Liver (tissue), 9 donors: ENCODE results near the gene TTC28. TPM values are rescaled to one million over a fixed set of nuclear protein-coding genes. Genes with fewer than 3 reads are reported as not detected.

ENCODE experiments used
- DNase-seq: peaks from one replicate; pipeline ENCODE4 v3.0.0-alpha.2; 2017; ENCODE audit warnings: low spot score
- H3K27ac ChIP-seq, 2 donors: one replicate each; pipeline ENCODE4 v1.7.0; 2013; ENCODE audit warnings: inconsistent platforms in 2 of 2, low read length in 2 of 2, control low read depth in 1 of 2, low read depth in 1 of 2, mild to moderate bottlenecking in 1 of 2
- H3K27me3 ChIP-seq, 4 donors: one replicate each; pipeline versions ENCODE4 v1.6.1 to v1.7.0; 2013; ENCODE audit warnings: low read length in 3 of 4, inconsistent platforms in 1 of 4, mild to moderate bottlenecking in 1 of 4, moderate library complexity in 1 of 4; ENCODE audit not compliant: control insufficient read depth in 4 of 4, insufficient read depth in 4 of 4
- H3K36me3 ChIP-seq, 4 donors: one replicate each; pipeline versions ENCODE4 v1.6.1 to v1.7.0; 2013; ENCODE audit warnings: low read length in 3 of 4, mild to moderate bottlenecking in 3 of 4, low read depth in 1 of 4, moderate library complexity in 1 of 4; ENCODE audit not compliant: control insufficient read depth in 4 of 4, insufficient read depth in 3 of 4
- H3K4me1 ChIP-seq, 4 donors: one replicate each; pipeline versions ENCODE4 v1.6.1 to v1.7.0; 2013; ENCODE audit warnings: low read length in 3 of 4, mild to moderate bottlenecking in 3 of 4, moderate library complexity in 1 of 4; ENCODE audit not compliant: control insufficient read depth in 4 of 4, insufficient read depth in 4 of 4
- H3K4me3 ChIP-seq, 3 donors: one replicate each; pipeline versions ENCODE4 v1.6.1 to v1.7.0; 2013; ENCODE audit warnings: low read length in 3 of 3, control low read depth in 1 of 3, low read depth in 1 of 3, mild to moderate bottlenecking in 1 of 3
- H3K9ac ChIP-seq, 2 donors: one replicate each; pipeline ENCODE4 v1.7.0; 2013; ENCODE audit warnings: low read length in 2 of 2, mild to moderate bottlenecking in 2 of 2, moderate library complexity in 2 of 2, control low read depth in 1 of 2, low read depth in 1 of 2
- H3K9me3 ChIP-seq, 4 donors: one replicate each; pipeline versions ENCODE4 v1.6.1 to v1.7.0; 2013; ENCODE audit warnings: low read length in 3 of 4; ENCODE audit not compliant: control insufficient read depth in 4 of 4
- EGR1 ChIP-seq, 2 donors: IDR thresholded peaks; 2 replicates each; pipeline ENCODE4 v1.6.1; 2016 to 2018; ENCODE audit warnings: antibody characterized with exemption in 2 of 2, low read depth in 2 of 2
- GABPA ChIP-seq, 2 donors: IDR thresholded peaks in 1 of 2; conservative IDR thresholded peaks in 1 of 2; 2 replicates each; pipeline ENCODE4 v1.6.1; 2016; ENCODE audit warnings: antibody characterized with exemption in 2 of 2, mild to moderate bottlenecking in 1 of 2, moderate library complexity in 1 of 2
- HNF4A ChIP-seq, 2 donors: conservative IDR thresholded peaks; 2 replicates each; pipeline ENCODE4 v1.6.1; 2016; ENCODE audit warnings: antibody characterized with exemption in 2 of 2, mild to moderate bottlenecking in 2 of 2
- HNF4G ChIP-seq: IDR thresholded peaks from 2 replicates; pipeline ENCODE4 v1.6.1; 2016; ENCODE audit warnings: antibody characterized with exemption
- JUND ChIP-seq, 2 donors: IDR thresholded peaks; 2 replicates each; pipeline ENCODE4 v1.6.1; 2016; ENCODE audit warnings: antibody characterized with exemption in 2 of 2
- RAD21 ChIP-seq, 2 donors: IDR thresholded peaks; 2 replicates each; pipeline ENCODE4 v1.6.1; 2016; ENCODE audit warnings: antibody characterized with exemption in 2 of 2, mild to moderate bottlenecking in 2 of 2
- RXRA ChIP-seq, 2 donors: IDR thresholded peaks; 2 replicates each; pipeline ENCODE4 v1.6.1; 2017 to 2018; ENCODE audit warnings: antibody characterized with exemption in 2 of 2, mild to moderate bottlenecking in 1 of 2
- SP1 ChIP-seq: IDR thresholded peaks from 2 replicates; pipeline ENCODE4 v1.6.1; 2018; ENCODE audit warnings: antibody characterized with exemption, mild to moderate bottlenecking
- TAF1 ChIP-seq: conservative IDR thresholded peaks from 2 replicates; pipeline ENCODE4 v1.6.1; 2016; ENCODE audit warnings: antibody characterized with exemption, mild to moderate bottlenecking
- YY1 ChIP-seq: IDR thresholded peaks from 2 replicates; pipeline ENCODE4 v1.6.1; 2016; ENCODE audit warnings: antibody characterized with exemption, mild to moderate bottlenecking
- WGBS: extraction: QIAGEN DNeasy Blood & Tissue Kit; methylation state at CpG from one replicate; pipeline ENCODE4 v1.1.7; 2013; 5-methylcytosine and 5-hydroxymethylcytosine counted together
- polyA plus RNA-seq, 2 donors: library from polyadenylated mRNA; stranded (reverse) in 1 of 2; unstranded in 1 of 2; fragments of 200-250 nt in 1 of 2; fragments of >200 nt in 1 of 2; fragmentation: Nextera tagmentation in 1 of 2; extraction: Ambion mirVana in 1 of 2; gene quantifications; one replicate each; pipeline versions ENCODE4 v1.2.1 to v1.2.3, GENCODE V29; 2013 to 2015
- total RNA-seq, 2 donors: library from RNA; depleted of rRNA; stranded (reverse); fragments of >200 nt; gene quantifications; one replicate each; pipeline ENCODE4 v1.2.3, GENCODE V29; 2014
- TF ChIP-seq, protein P1 (sequence below): IDR thresholded peaks from 2 replicates; pipeline ENCODE4 v1.6.1; 2016; ENCODE audit warnings: antibody characterized with exemption, mild to moderate bottlenecking
- TF ChIP-seq, protein P2 (sequence below): IDR thresholded peaks from 2 replicates; pipeline ENCODE4 v1.6.1; 2016; ENCODE audit warnings: antibody characterized with exemption
- TF ChIP-seq, protein P3 (sequence below): IDR thresholded peaks from 2 replicates; pipeline ENCODE4 v1.6.1; 2016; ENCODE audit warnings: antibody characterized with exemption
- donor health status: healthy.
- donor health status: healthy.
- donor health status: healthy.
- donor health status: healthy.
- donor health status: healthy.

Gene TTC28
- total and polyA plus RNA-seq, 4 donors: 4.2 to 19.4 (median 5.9) TPM

GRCh38 chr22:27976586-27976985 lies 703.1 kb downstream of the TTC28 start (continued):
- no peak for TF ChIP-seq GABPA (IDR thresholded peaks at IDR 0.05 in 1 of 2, conservative IDR thresholded peaks at IDR 0.05 in 1 of 2)
- no peak for TF ChIP-seq TAF1
- no peak for TF ChIP-seq JUND (IDR thresholded peaks at IDR 0.05)
- TF ChIP-seq HNF4G: no peak
- TF ChIP-seq SP1: no peak

GRCh38 chr22:27975381-27976013 lies 704.1 kb downstream of the TTC28 start:
- Histone ChIP-seq H3K27me3 (no peaks in the 10 kb centered on the region), H3K9me3 (no peaks in the 10 kb centered on the region), H3K36me3 (peaks cover 0 to 2% (median 0%) of the 10 kb centered on the region in 4 donors), H3K4me1 (peaks cover 0 to 7% (median 2%) of the 10 kb centered on the region in 4 donors), H3K27ac (no peak overlapping the region), H3K9ac (no peak overlapping the region), H3K4me3 (no peak overlapping the region)
- DNase-seq: no peak
- TF ChIP-seq YY1 (no peak), RXRA (IDR thresholded peaks at IDR 0.05) (no peak), HNF4G (no peak), HNF4A (conservative IDR thresholded peaks at IDR 0.05) (no peak), RAD21 (IDR thresholded peaks at IDR 0.05) (no peak), EGR1 (IDR thresholded peaks at IDR 0.05; ENCODE audit: low read depth in 2 of 2) (no peak)
- TF ChIP-seq, protein P1, sequence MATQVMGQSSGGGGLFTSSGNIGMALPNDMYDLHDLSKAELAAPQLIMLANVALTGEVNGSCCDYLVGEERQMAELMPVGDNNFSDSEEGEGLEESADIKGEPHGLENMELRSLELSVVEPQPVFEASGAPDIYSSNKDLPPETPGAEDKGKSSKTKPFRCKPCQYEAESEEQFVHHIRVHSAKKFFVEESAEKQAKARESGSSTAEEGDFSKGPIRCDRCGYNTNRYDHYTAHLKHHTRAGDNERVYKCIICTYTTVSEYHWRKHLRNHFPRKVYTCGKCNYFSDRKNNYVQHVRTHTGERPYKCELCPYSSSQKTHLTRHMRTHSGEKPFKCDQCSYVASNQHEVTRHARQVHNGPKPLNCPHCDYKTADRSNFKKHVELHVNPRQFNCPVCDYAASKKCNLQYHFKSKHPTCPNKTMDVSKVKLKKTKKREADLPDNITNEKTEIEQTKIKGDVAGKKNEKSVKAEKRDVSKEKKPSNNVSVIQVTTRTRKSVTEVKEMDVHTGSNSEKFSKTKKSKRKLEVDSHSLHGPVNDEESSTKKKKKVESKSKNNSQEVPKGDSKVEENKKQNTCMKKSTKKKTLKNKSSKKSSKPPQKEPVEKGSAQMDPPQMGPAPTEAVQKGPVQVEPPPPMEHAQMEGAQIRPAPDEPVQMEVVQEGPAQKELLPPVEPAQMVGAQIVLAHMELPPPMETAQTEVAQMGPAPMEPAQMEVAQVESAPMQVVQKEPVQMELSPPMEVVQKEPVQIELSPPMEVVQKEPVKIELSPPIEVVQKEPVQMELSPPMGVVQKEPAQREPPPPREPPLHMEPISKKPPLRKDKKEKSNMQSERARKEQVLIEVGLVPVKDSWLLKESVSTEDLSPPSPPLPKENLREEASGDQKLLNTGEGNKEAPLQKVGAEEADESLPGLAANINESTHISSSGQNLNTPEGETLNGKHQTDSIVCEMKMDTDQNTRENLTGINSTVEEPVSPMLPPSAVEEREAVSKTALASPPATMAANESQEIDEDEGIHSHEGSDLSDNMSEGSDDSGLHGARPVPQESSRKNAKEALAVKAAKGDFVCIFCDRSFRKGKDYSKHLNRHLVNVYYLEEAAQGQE: no peak
- TF ChIP-seq, protein P2, sequence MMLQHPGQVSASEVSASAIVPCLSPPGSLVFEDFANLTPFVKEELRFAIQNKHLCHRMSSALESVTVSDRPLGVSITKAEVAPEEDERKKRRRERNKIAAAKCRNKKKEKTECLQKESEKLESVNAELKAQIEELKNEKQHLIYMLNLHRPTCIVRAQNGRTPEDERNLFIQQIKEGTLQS: no peak
- TF ChIP-seq, protein P3, sequence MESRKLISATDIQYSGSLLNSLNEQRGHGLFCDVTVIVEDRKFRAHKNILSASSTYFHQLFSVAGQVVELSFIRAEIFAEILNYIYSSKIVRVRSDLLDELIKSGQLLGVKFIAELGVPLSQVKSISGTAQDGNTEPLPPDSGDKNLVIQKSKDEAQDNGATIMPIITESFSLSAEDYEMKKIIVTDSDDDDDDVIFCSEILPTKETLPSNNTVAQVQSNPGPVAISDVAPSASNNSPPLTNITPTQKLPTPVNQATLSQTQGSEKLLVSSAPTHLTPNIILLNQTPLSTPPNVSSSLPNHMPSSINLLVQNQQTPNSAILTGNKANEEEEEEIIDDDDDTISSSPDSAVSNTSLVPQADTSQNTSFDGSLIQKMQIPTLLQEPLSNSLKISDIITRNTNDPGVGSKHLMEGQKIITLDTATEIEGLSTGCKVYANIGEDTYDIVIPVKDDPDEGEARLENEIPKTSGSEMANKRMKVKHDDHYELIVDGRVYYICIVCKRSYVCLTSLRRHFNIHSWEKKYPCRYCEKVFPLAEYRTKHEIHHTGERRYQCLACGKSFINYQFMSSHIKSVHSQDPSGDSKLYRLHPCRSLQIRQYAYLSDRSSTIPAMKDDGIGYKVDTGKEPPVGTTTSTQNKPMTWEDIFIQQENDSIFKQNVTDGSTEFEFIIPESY: no peak
- WGBS: 93% methylated on average over 16 of the region's 16 CpGs

- no peaks in the 10 kb centered on the region for H3K27me3 ChIP-seq
- no peak for TF ChIP-seq HNF4G
- no peak for TF ChIP-seq JUND (IDR thresholded peaks at IDR 0.05)
- WGBS: 95% methylated on average over 1 of the region's 1 CpG
These were observed 705.8 kb downstream of the TTC28 start for GRCh38 chr22:27973846-27974245.

More at GRCh38 chr22:27973846-27974245, 705.8 kb downstream of the TTC28 start:
- DNase-seq: no peak
- no peak overlapping the region for H3K4me3 ChIP-seq
- peaks cover 0 to 7% (median 2%) of the 10 kb centered on the region in 4 donors for H3K4me1 ChIP-seq
- H3K27ac ChIP-seq: no peak overlapping the region
- H3K36me3 ChIP-seq: peaks cover 0 to 3% (median 0%) of the 10 kb centered on the region in 4 donors
- no peak overlapping the region for H3K9ac ChIP-seq
- no peaks in the 10 kb centered on the region for H3K9me3 ChIP-seq
